ENCODE measurements around the gene CPT1A. TPM values are rescaled to one million over a fixed set of nuclear protein-coding genes. Genes with fewer than 3 reads are reported as not detected.

The CPT1A gene
- total RNA-seq, 1 donor, result 13.7 TPM

DNA sequence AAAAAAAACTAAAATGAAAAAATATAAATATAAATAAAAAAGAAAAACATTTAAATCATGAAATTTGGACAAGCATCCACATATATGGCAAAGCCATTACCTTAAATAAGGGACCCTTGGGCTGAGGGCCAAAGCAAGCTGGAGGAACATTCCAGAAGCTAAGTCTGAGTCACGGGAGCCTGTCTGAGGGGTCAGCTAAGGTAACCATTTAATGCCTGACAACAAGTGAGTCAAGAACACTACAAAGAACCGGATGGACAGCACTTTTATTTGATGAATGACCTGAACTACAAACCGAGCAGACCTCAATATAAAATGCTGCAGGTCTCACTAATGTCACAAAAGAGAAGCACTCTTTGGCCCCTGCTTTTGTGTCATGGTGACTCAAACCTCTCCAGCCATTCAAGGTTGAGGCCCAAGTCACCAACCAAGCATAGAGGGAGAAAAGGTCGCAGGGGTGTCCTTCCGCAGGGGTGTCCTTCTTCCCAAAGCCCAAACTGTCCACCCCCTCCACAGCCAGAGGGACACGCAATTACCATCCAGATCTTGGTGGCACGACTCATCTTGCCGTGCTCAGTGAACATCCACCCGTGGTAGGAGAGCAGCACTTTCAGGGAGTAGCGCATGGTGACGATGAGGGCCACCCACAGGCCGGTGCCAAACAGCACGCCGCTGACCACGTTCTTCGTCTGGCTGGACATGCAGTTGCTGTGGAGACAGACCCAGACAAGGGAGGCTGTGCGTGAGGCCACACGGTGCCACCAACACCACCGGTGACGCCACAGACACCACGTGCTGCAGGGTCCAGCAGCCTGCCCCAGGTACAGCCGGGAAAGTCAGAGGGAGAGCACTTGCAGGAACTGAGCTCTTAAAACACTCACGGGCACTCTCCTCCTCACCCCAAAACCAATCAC, 34.5 kb downstream of the CPT1A start:
- no peak overlapping the region for H3K4me3 ChIP-seq (ENCODE audit: low read length)
- H3K27me3 ChIP-seq (ENCODE audit: insufficient read depth, low read length), result no peaks in the 10 kb centered on the region
- no peaks in the 10 kb centered on the region for H3K9me3 ChIP-seq (ENCODE audit: low read depth, low read length)
- no peaks in the 10 kb centered on the region for H3K4me1 ChIP-seq (ENCODE audit: insufficient read depth, low read length)

DNA sequence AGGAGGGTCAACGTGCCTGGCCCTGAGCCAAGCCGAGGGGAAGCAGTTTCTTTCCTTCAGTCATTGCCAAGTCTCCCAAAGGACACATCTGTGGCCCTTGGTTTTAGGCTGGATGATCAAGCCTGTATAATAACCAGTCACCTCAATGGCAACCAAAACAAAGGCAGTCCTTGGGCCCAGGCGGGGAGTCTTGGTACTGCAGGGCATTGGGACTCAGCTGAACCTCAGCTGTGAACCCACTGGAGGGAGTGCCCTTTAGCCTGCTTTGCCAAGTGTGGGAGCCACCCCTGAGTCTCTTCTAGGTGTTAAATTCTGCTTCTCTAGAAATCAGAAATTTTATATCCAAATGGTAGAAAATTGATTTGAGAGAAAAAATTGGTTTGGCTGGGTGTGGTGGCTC, 36.9 kb downstream of the CPT1A start:
- Histone ChIP-seq H3K4me3 (ENCODE audit: low read length) (no peak overlapping the region), H3K9me3 (ENCODE audit: low read depth, low read length) (no peaks in the 10 kb centered on the region), H3K4me1 (ENCODE audit: insufficient read depth, low read length) (no peaks in the 10 kb centered on the region), H3K27me3 (ENCODE audit: insufficient read depth, low read length) (no peaks in the 10 kb centered on the region)

DNA sequence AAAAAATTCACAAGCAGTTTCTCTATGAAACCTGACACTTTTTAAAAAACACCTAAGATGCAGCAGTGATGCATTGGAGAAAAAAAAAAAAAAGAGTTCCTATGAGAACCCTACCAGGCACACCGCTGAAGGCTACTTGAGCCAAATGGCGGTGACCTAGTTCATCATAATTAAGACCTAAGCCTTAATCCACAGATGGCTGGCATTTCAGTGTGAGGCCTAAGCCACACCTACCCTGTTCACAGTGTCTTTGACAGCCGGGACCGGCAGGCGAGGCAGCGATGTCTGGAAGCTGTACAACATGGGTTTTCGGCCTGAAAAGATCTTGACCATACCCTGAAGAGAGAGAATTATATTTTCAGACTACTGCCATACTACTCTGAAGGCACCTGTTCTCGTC, 38.0 kb downstream of the CPT1A start:
- no peaks in the 10 kb centered on the region for H3K9me3 ChIP-seq (ENCODE audit: low read depth, low read length)
- H3K27me3 ChIP-seq (ENCODE audit: insufficient read depth, low read length), result no peaks in the 10 kb centered on the region
- H3K4me3 ChIP-seq (ENCODE audit: low read length), result no peak overlapping the region
- H3K4me1 ChIP-seq (ENCODE audit: insufficient read depth, low read length), result no peaks in the 10 kb centered on the region

DNA sequence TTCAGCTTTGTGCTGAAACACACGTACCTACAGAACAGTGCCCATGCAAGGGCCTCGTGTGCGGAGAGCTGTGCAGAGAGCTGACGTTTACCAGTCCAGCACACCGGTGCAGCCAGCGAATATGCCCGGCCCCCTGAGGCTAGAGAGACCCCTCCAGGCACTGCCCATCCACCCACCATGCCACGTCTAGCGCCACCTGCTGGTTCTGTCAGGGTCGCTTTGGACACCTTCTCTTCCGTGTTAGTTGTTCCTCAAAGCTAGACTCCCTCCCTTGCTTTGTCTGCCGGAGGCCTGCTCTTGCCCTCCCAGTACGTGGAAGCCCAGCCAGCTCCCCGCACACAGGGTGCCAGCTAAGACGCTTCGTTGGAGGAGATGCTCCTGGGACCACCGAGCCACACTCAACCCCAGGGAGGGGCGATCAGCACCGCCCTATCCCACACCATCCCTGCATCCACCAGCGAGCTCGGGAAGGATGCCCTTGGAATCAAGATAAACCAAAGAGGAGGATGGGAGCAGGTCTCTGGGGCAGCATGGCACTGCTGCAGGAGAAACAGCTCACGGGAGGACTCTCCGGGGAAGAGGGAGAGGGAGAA, 43.4 kb downstream of the CPT1A start:
- no peaks in the 10 kb centered on the region for H3K27me3 ChIP-seq (ENCODE audit: insufficient read depth, low read length)

DNA sequence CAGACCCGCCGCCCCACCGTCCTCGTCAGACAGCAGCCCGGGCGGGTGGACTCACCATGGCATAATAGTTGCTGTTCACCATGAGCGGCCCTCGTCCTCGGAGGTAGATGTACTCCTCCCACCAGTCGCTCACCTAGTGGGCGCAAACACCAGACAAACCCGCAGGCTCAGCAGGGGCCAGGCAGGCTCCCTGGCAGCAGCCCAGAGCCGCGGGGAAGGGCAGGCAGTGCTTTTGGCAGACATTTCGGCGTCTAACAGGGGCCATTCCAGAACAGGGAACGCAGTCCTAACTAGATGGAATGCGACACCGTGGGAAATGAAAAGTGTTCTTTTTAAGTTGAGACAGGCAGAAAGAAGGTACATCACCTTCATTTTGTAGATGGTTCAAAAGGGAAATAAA, 44.9 kb downstream of the CPT1A start:
- Histone ChIP-seq H3K9me3 (ENCODE audit: low read depth, low read length) (no peaks in the 10 kb centered on the region), H3K4me3 (ENCODE audit: low read length) (no peak overlapping the region), H3K27me3 (ENCODE audit: insufficient read depth, low read length) (no peaks in the 10 kb centered on the region), H3K4me1 (ENCODE audit: insufficient read depth, low read length) (no peaks in the 10 kb centered on the region)

More for the DNA sequence above, 43.4 kb downstream of the CPT1A start:
- Histone ChIP-seq H3K9me3 (ENCODE audit: low read depth, low read length) (no peaks in the 10 kb centered on the region), H3K4me1 (ENCODE audit: insufficient read depth, low read length) (no peaks in the 10 kb centered on the region), H3K4me3 (ENCODE audit: low read length) (no peak overlapping the region)

DNA sequence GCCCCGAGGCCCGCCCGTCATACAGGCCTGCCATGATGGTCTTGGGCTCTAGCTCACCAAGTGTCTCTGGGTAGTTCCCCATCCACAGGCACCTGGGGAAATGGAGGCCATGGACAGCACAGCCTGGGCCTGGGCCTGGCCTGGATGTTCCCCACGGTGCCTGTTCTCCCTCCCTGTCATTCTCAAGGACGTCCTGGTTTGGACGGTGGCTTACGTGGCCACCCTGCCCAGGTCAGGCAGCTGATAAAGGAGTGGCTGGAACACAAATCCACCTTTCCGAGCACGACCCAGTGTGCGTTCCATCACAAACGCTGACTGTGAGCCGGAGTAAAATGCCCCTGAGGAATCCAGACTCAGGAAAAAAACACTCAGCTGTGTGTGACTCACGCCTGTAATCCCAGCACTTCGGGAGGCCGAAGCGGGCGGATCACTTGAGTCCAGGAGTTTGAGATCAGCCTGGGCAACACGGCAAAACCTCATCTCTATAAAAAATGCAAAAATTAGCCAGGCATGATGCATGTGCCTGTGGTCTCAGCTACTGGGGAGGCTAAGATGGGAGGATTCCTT, 49.2 kb downstream of the CPT1A start:
- Histone ChIP-seq H3K4me3 (ENCODE audit: low read length) (no peak overlapping the region), H3K27me3 (ENCODE audit: insufficient read depth, low read length) (no peaks in the 10 kb centered on the region), H3K9me3 (ENCODE audit: low read depth, low read length) (no peaks in the 10 kb centered on the region), H3K4me1 (ENCODE audit: insufficient read depth, low read length) (no peaks in the 10 kb centered on the region)

DNA sequence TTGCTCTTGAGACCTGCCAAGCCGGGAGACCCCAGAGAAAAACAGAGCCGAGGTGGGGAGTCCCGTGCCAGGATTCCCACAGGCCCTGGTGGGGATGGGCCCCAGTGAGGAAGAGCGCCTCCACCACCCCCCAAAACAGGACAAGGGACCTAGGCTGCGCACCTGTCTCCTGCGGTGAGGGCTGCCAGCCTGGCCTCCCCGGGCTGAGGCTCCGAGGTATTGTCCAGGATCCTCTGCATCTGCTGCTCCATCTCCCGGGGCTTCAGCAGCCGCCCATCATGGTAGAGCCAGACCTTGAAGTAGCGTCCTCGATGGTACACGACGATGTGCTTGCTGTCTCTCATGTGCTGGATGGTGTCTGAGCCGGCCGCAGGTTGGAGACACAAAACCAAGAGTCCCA, 57.1 kb downstream of the CPT1A start:
- no peaks in the 10 kb centered on the region for H3K27me3 ChIP-seq (ENCODE audit: insufficient read depth, low read length)
- H3K9me3 ChIP-seq (ENCODE audit: low read depth, low read length), result no peaks in the 10 kb centered on the region
- H3K4me1 ChIP-seq (ENCODE audit: insufficient read depth, low read length), result no peaks in the 10 kb centered on the region
- no peak overlapping the region for H3K4me3 ChIP-seq (ENCODE audit: low read length)

DNA sequence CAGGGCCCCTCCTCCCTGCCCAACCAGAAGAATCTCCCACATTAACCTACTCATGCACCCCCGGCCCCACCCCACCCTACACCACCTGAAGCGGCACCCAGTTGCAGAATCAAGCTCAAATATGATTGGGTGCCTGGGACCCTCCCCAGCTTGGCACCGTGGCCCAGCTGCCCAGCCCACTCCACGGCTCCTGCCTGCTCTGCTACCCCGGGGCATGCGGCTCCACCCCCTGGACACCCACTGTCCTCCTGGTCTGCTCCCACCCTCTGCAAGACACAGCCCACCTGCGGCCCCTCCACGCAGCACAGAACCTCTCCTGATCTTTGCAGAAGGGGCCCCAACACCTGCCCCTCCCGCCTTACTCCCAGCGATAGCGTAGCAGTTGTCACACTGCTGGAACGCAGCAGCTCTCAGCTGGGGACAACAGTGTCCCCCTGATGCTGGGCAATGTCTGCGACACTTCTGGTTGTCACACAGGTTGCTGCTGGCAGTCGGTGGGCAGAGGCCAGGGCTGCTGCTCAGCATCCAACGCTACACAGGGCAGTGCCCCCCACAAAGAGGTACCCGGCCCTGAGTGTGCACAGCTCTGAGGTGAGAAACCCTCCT, 58.4 kb downstream of the CPT1A start:
- H3K4me3 ChIP-seq (ENCODE audit: low read length), result no peak overlapping the region
- H3K27me3 ChIP-seq (ENCODE audit: insufficient read depth, low read length), result no peaks in the 10 kb centered on the region
- H3K9me3 ChIP-seq (ENCODE audit: low read depth, low read length), result no peaks in the 10 kb centered on the region
- no peaks in the 10 kb centered on the region for H3K4me1 ChIP-seq (ENCODE audit: insufficient read depth, low read length)

DNA sequence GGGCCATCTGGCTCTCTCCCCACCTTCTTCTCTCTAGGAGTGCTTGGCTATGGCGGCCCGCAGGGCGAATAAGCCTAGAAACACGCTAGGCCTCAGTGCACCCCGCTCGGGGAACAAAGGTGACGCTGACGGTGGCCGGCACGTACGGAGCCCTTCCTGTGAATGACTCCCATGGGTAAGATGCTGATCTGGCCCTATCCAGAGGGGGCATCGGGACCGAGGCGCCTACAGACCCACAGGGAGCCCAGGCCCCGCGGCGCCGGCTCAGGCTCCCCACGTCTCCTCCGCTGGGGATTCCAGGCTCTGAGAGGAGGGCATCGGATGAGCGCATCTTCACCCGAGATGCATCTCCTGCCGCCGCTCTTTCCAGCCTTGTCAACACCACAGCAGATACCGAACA, 59.0 kb downstream of the CPT1A start:
- Histone ChIP-seq H3K4me1 (ENCODE audit: insufficient read depth, low read length) (no peaks in the 10 kb centered on the region), H3K4me3 (ENCODE audit: low read length) (no peak overlapping the region), H3K27me3 (ENCODE audit: insufficient read depth, low read length) (no peaks in the 10 kb centered on the region), H3K9me3 (ENCODE audit: low read depth, low read length) (no peaks in the 10 kb centered on the region)

DNA sequence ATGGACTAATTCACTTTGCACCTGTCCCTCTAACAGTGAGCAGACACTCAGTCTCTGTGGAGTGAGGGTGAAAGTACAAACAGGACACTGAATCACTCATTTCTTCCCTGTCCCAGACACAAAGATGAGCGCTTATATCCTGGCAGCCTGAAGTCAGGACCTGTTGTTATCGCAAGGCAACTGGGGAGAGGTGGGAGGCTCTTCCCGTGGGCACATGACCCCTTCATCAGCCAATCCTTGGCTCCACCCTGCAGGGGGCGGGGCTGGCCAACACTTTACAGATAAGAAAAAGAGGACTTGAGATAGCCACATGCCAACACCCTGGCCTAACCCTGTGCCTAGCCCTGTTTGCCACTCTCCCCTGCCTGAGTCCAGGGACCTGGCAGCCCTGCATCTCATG, 60.9 kb downstream of the CPT1A start:
- Histone ChIP-seq H3K27me3 (ENCODE audit: insufficient read depth, low read length) (no peaks in the 10 kb centered on the region), H3K4me3 (ENCODE audit: low read length) (no peak overlapping the region), H3K9me3 (ENCODE audit: low read depth, low read length) (no peaks in the 10 kb centered on the region), H3K4me1 (ENCODE audit: insufficient read depth, low read length) (no peaks in the 10 kb centered on the region)

DNA sequence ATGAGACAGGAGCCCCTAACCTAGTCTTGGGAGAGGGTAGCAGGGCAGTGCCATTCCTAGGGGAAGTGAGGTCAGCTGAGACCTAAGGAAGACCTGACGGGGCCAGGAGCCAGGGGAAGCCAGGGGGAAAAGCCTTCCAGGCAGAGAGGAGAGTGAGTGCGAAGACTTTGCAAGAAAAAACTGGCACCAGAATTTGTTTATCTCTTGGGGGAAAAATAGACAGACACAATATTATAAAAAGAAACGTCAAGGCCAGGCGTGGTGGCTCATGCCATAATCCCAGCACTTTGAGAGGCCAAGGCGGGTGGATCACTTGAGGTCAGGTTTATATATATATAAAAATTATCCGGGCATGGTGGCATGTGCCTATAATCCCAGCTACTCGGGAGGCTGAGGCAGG, 63.5 kb downstream of the CPT1A start:
- no peaks in the 10 kb centered on the region for H3K9me3 ChIP-seq (ENCODE audit: low read depth, low read length)
- no peaks in the 10 kb centered on the region for H3K4me1 ChIP-seq (ENCODE audit: insufficient read depth, low read length)
- H3K4me3 ChIP-seq (ENCODE audit: low read length), result no peak overlapping the region
- no peaks in the 10 kb centered on the region for H3K27me3 ChIP-seq (ENCODE audit: insufficient read depth, low read length)

DNA sequence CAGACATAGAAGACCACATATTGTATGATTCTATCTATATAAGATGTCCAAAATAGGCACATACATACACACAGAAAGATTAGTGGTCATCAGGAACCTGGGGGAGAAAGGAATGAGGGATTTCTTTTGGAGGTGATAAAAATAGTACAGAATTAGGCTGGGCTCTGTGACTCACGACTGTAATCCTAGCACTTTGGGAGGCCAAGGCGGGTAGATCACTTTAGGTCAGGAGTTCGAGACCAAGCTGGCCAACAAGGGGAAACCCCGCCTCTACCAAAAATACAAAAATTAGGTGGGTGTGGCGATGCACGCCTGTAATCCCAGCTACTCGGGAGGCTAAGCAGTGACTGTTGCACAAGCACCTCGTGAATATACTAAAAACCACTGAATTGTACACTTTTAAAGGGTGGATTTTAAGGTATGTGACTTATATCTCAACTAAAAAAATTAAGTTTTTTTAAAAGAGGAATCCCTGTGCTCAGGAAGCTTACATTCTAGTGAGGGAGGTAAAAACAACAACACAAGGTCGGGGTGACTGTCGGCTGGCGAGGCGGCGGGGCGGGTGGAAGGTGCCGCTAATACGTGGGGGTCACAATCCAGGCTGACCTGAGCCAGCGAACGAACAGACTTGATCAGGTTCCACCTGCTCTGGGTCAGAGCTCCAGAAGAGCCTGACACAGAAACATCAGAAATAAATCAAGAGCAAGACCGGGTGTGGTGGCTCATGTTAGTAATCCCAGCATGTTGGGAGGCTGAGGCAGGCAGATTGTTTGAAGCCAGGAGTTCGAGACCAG, 65.1 kb downstream of the CPT1A start:
- Histone ChIP-seq H3K4me1 (ENCODE audit: insufficient read depth, low read length) (no peaks in the 10 kb centered on the region), H3K27me3 (ENCODE audit: insufficient read depth, low read length) (no peaks in the 10 kb centered on the region), H3K4me3 (ENCODE audit: low read length) (no peak overlapping the region), H3K9me3 (ENCODE audit: low read depth, low read length) (no peaks in the 10 kb centered on the region)

DNA sequence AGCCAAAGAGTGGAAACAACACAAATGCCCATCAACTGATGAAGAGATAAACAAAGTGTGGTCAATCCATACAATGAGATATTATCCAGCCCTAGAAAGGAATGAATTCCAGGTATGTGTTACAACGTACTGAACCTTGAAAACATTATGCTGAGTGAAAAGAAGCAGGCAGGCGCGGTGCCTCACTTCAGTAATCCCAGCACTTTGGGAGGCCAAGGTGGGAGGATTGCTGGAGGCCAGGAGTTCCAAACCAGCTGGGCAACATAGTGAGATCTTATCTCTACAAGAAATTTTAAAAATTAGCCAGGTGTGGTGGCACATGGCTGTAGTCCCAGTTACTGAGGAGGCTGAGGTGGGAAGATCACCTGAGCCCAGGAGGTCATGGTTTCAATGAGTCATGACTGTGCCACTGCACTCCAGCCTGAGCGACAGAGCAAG, 65.7 kb downstream of the CPT1A start:
- Histone ChIP-seq H3K27me3 (ENCODE audit: insufficient read depth, low read length) (no peaks in the 10 kb centered on the region), H3K9me3 (ENCODE audit: low read depth, low read length) (no peaks in the 10 kb centered on the region), H3K4me1 (ENCODE audit: insufficient read depth, low read length) (no peaks in the 10 kb centered on the region), H3K4me3 (ENCODE audit: low read length) (no peak overlapping the region)

DNA sequence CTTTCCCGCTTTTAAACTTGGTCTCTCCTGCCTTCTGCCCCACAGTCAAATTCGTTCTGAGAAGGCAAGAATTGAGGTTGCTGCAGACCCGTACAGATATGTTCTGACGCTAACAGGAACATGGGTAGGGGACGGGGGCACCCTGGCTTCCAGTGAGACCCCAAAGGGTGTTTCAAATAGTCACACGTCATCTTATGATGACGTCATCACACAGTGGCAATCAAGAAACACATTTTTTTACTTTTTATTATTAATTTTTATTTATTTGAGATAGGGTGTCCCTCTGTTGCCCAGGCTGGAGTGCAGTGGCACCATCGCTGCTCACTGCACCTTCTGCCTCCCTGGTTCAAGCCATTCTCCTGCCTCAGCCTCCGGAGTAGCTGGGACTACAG, 67.5 kb downstream of the CPT1A start:
- Histone ChIP-seq H3K4me3 (ENCODE audit: low read length) (no peak overlapping the region), H3K9me3 (ENCODE audit: low read depth, low read length) (no peaks in the 10 kb centered on the region), H3K4me1 (ENCODE audit: insufficient read depth, low read length) (no peaks in the 10 kb centered on the region), H3K27me3 (ENCODE audit: insufficient read depth, low read length) (no peaks in the 10 kb centered on the region)

Data from mononuclear cell (primary cell).